Keratinocyte (primary cell): Measurements from ENCODE around the gene PYCR2. TPM values are rescaled to one million over a fixed set of nuclear protein-coding genes. Genes with fewer than 3 reads are reported as not detected.

Experiments used
- DNase-seq: peaks from one replicate; pipeline ENCODE4 v3.0.0-alpha.2; 2011; ENCODE audit warnings: low read depth, missing footprints, low spot score
- FAIRE-seq: peaks from 2 replicates; lab custom pipeline; 2011; peaks lifted over from hg19 to GRCh38; lab: Jason Lieb, UNC
- H2AFZ ChIP-seq: 2 replicates; pipeline ENCODE4 v1.6.0; 2012; ENCODE audit warnings: low read length, control low read depth, inconsistent platforms; ENCODE audit not compliant: control insufficient read depth
- H3K27ac ChIP-seq: 2 replicates; pipeline ENCODE4 v1.5.1; 2011; ENCODE audit warnings: low read length; ENCODE audit not compliant: control insufficient read depth, insufficient read depth
- H3K27me3 ChIP-seq: 3 replicates; pipeline ENCODE4 v1.6.0; 2011; ENCODE audit warnings: low read length; ENCODE audit not compliant: control insufficient read depth, insufficient read depth; ENCODE audit errors: extremely low read depth
- H3K36me3 ChIP-seq, 2 experiments: 2 replicates in 1 of 2; 3 replicates in 1 of 2; pipeline ENCODE4 v1.5.1; 2011; ENCODE audit warnings: low read length in 2 of 2, mild to moderate bottlenecking in 1 of 2; ENCODE audit not compliant: control insufficient read depth in 2 of 2, insufficient read depth in 2 of 2; ENCODE audit errors: extremely low read depth in 1 of 2
- H3K4me1 ChIP-seq: 3 replicates; pipeline ENCODE4 v1.5.1; 2011; ENCODE audit warnings: low read length; ENCODE audit not compliant: control insufficient read depth, insufficient read depth; ENCODE audit errors: extremely low read depth
- H3K4me2 ChIP-seq: 3 replicates; pipeline ENCODE4 v1.6.0; 2011; ENCODE audit warnings: low read depth, low read length; ENCODE audit not compliant: control insufficient read depth, insufficient read depth; ENCODE audit errors: extremely low read depth
- H3K4me3 ChIP-seq, 3 experiments: fragments of 200-600 bp in 1 of 3; sonication (generic) in 1 of 3; 2 replicates in 2 of 3; 3 replicates in 1 of 3; pipeline ENCODE4 v1.5.1; 2011 to 2016; ENCODE audit warnings: low read length in 3 of 3, mild to moderate bottlenecking in 3 of 3, control low read depth in 2 of 3, inconsistent platforms in 1 of 3, low read depth in 1 of 3, mixed read lengths in 1 of 3, mixed run types in 1 of 3, moderate library complexity in 1 of 3; ENCODE audit not compliant: control insufficient read depth in 2 of 3, insufficient read depth in 2 of 3; ENCODE audit errors: extremely low read depth in 1 of 3
- H3K79me2 ChIP-seq: 2 replicates; pipeline ENCODE4 v1.6.0; 2012; ENCODE audit warnings: low read length; ENCODE audit not compliant: control insufficient read depth, insufficient read depth
- H3K9ac ChIP-seq: 3 replicates; pipeline ENCODE4 v1.6.0; 2011; ENCODE audit warnings: low read length; ENCODE audit not compliant: control insufficient read depth, insufficient read depth; ENCODE audit errors: extremely low read depth
- H3K9me1 ChIP-seq: 3 replicates; pipeline ENCODE4 v1.6.0; 2011; ENCODE audit warnings: low read length; ENCODE audit not compliant: control insufficient read depth, insufficient read depth; ENCODE audit errors: extremely low read depth
- H3K9me3 ChIP-seq: 2 replicates; pipeline ENCODE4 v1.5.1; 2012; ENCODE audit warnings: low read depth, low read length; ENCODE audit not compliant: control insufficient read depth
- H4K20me1 ChIP-seq: 3 replicates; pipeline ENCODE4 v1.6.0; 2011; ENCODE audit warnings: low read length; ENCODE audit not compliant: control insufficient read depth, insufficient read depth; ENCODE audit errors: extremely low read depth
- EZH2 ChIP-seq: IDR thresholded peaks from one replicate; pipeline ENCODE4 v1.6.1; 2012; ENCODE audit warnings: inconsistent platforms, mild to moderate bottlenecking, low read length, moderate library complexity
- dilution Hi-C: fragments of 300-500 bp; cut with MboI; formaldehyde crosslinking; loops from one replicate; pipeline ENCODE4 v1.7.0; 2020; ENCODE audit warnings: low sequenced_read_pairs; ENCODE audit not compliant: extremely low pct_ligation_motif_present
- polyA plus RNA-seq, 5 experiments: library from polyadenylated mRNA; depleted of rRNA in 3 of 5; stranded (reverse) in 3 of 5; stranded (forward) in 1 of 5; unstranded in 1 of 5; fragments of >200 nt; gene quantifications; 1 replicate in 1 of 5; 2 replicates in 3 of 5; 3 replicates in 1 of 5; pipeline versions ENCODE4 v1.2.1 to v1.2.3, GENCODE V29; 2011 to 2012; ENCODE audit warnings: missing spikeins in 2 of 5, low read depth in 1 of 5, low replicate concordance in 1 of 5
- TF ChIP-seq, protein P1 (sequence below), 3 experiments: IDR thresholded peaks in 1 of 3; conservative IDR thresholded peaks in 1 of 3; optimal IDR thresholded peaks in 1 of 3; 2 replicates in 2 of 3; 3 replicates in 1 of 3; pipeline versions ENCODE3 to v1.5.1; 2011; ENCODE audit warnings: low read length in 3 of 3, mild to moderate bottlenecking in 3 of 3, moderate library complexity in 2 of 3, control low read depth in 1 of 3, inconsistent platforms in 1 of 3; ENCODE audit not compliant: insufficient read depth in 2 of 3; ENCODE audit errors: extremely low read depth in 1 of 3

PYCR2 gene
- polyA plus RNA-seq, 1 donor (not counting 4 experiments of a cell fraction or from before 2014, with no cell fraction given): 45.5 TPM

DNA sequence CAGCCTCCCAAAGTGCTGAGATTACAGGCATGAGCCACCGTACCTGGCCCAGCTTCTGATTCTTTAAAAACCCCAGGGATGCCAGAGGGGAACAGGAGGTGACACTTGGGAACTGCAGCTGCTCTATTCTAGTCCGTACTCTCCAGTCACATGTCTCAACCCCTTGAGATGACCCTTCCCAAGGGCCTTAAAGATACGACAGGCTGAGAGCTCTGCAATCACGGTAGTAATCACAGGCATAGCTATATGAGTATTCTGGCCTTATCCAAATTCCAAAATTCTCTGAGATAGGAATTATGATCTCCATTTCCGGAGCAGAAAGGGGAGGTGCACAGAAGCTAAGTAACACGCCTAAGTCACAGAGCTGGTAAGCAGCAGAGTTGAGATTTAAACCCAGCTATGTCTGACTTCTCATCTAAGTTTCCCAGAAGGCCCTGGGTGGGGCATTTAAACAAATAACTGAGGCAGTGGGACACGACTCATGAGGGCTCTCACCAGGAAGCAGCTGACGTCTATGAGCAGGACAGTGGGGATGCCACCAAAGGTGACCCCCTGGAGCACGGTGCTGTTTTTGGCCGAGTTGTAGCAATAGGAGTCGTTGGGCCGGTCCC is 47.0 kb downstream of the PYCR2 start:
- Histone ChIP-seq H3K9me1 (peaks cover 6% of the 10 kb centered on the region), H3K4me2 (no peak overlapping the region), H3K9ac (no peak overlapping the region), H3K9me3 (no peaks in the 10 kb centered on the region), H3K4me1 (peaks cover 29% of the 10 kb centered on the region), H3K4me3 (no peak overlapping the region), H2AFZ (no peak overlapping the region), H3K79me2 (peaks cover 7% of the 10 kb centered on the region), H4K20me1 (peaks cover 26% of the 10 kb centered on the region), H3K27ac (no peak overlapping the region), H3K36me3 (peaks cover 11 to 14% of the 10 kb centered on the region in 2 experiments), H3K27me3 (no peaks in the 10 kb centered on the region)
- dilution Hi-C loops: no loop called here
- DNase-seq: no peak
- TF ChIP-seq, protein P1, sequence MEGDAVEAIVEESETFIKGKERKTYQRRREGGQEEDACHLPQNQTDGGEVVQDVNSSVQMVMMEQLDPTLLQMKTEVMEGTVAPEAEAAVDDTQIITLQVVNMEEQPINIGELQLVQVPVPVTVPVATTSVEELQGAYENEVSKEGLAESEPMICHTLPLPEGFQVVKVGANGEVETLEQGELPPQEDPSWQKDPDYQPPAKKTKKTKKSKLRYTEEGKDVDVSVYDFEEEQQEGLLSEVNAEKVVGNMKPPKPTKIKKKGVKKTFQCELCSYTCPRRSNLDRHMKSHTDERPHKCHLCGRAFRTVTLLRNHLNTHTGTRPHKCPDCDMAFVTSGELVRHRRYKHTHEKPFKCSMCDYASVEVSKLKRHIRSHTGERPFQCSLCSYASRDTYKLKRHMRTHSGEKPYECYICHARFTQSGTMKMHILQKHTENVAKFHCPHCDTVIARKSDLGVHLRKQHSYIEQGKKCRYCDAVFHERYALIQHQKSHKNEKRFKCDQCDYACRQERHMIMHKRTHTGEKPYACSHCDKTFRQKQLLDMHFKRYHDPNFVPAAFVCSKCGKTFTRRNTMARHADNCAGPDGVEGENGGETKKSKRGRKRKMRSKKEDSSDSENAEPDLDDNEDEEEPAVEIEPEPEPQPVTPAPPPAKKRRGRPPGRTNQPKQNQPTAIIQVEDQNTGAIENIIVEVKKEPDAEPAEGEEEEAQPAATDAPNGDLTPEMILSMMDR (optimal IDR thresholded peaks at IDR 0.05 in 1 of 3, IDR thresholded peaks at IDR 0.05 in 1 of 3, conservative IDR thresholded peaks at IDR 0.05 in 1 of 3; ENCODE audit: extremely low read depth in 1 of 3, insufficient read depth in 2 of 3, low read length in 3 of 3): no peak
- no peak for TF ChIP-seq EZH2
- FAIRE-seq: no peak

DNA sequence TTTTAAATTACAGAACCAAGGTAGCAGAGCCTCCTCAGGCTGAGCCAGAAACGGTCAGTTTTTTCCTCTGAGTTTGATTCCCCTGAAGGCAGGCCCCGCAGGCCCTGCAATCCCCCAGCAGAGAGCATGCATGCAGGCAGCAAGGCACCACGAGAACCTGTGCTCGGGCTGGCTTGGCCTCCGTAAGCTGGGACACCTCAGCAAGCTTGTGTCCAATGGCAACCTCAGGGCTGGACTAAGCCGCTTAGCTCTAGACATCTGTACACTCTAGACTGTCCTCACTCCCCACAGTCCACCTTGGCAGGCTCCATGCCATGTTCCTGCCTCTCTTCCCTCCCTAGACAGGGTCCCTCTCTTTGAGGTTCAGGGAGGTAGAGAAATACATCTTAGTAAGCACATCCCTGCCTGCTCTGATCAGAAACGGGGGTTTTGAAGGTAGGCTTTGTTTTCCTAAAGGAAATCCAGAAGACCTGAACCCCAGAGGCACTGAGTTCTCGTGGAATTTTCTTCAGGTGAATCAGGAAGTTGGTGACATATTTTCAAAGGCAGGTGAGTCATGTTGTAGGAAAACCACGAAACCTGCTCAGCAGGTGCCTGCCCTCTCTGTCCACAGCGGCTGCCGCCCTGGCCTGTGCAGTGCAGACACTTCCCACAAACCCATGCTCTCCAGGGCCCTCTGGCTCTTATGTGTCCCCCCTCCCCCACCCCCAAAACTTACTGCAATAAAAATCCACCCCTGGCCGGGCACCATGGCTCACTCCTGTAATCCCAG is 48.8 kb downstream of the PYCR2 start:
- Histone ChIP-seq H4K20me1 (peaks cover 22% of the 10 kb centered on the region), H3K9me3 (no peaks in the 10 kb centered on the region), H2AFZ (no peak overlapping the region), H3K4me2 (peak overlapping the region; percentile 66), H3K27ac (no peak overlapping the region), H3K4me1 (peaks cover 16% of the 10 kb centered on the region), H3K9me1 (peaks cover 6% of the 10 kb centered on the region), H3K4me3 (no peak overlapping the region), H3K36me3 (peaks cover 14 to 20% of the 10 kb centered on the region in 2 experiments), H3K9ac (no peak overlapping the region), H3K79me2 (peaks cover 1% of the 10 kb centered on the region), H3K27me3 (no peaks in the 10 kb centered on the region)
- peak; percentile 15 for DNase-seq
- FAIRE-seq: peak; percentile 88
- TF ChIP-seq EZH2: no peak
- TF ChIP-seq, protein P1 (optimal IDR thresholded peaks at IDR 0.05 in 1 of 3, IDR thresholded peaks at IDR 0.05 in 1 of 3, conservative IDR thresholded peaks at IDR 0.05 in 1 of 3; ENCODE audit: extremely low read depth in 1 of 3, insufficient read depth in 2 of 3, low read length in 3 of 3): no peak
- dilution Hi-C loops: no loop called here
